PFSK-1 (cell line): ENCODE data around the gene HIVEP1.

Source experiments
- FOXP2 ChIP-seq: optimal IDR thresholded peaks from 2 replicates; pipeline ENCODE3; 2011; ENCODE audit warnings: borderline replicate concordance, control low read depth, inconsistent platforms; ENCODE audit not compliant: insufficient read depth; ENCODE audit errors: extremely low read length, extremely low read depth
- POLR2AphosphoS5 ChIP-seq: IDR thresholded peaks from 2 replicates; pipeline ENCODE4 v1.6.1; 2012; ENCODE audit warnings: low read depth, mild to moderate bottlenecking, control low read depth, low read length, moderate library complexity
- REST ChIP-seq, 2 experiments: IDR thresholded peaks; 2 replicates each; pipeline versions ENCODE4 v1.6.1 to v1.8.0; 2011 to 2012; ENCODE audit warnings: low read depth in 2 of 2, low read length in 2 of 2, control low read depth in 1 of 2, inconsistent platforms in 1 of 2, mild to moderate bottlenecking in 1 of 2, moderate library complexity in 1 of 2; ENCODE audit not compliant: insufficient read depth in 1 of 2
- SIN3A ChIP-seq: IDR thresholded peaks from 2 replicates; pipeline ENCODE4 v1.6.1; 2012; ENCODE audit warnings: mild to moderate bottlenecking, low read length, moderate library complexity, borderline replicate concordance; ENCODE audit not compliant: insufficient read depth
- TAF1 ChIP-seq: IDR thresholded peaks from 2 replicates; pipeline ENCODE4 v1.6.1; 2012; ENCODE audit warnings: low read length, control low read depth, borderline replicate concordance; ENCODE audit not compliant: insufficient read depth

Gene HIVEP1

GRCh38 chr6:12066297-12066696, 54.2 kb downstream of the HIVEP1 start:
- TF ChIP-seq REST (IDR thresholded peaks at IDR 0.05; ENCODE audit: insufficient read depth in 1 of 2, low read depth in 2 of 2, low read length in 2 of 2), result no peak
- TF ChIP-seq TAF1, result no peak
- TF ChIP-seq POLR2AphosphoS5, result no peak
- TF ChIP-seq FOXP2, result no peak
- TF ChIP-seq SIN3A, result no peak

GRCh38 chr6:12068899-12069557, 56.9 kb downstream of the HIVEP1 start:
- TF ChIP-seq REST (IDR thresholded peaks at IDR 0.05; ENCODE audit: insufficient read depth in 1 of 2, low read depth in 2 of 2, low read length in 2 of 2) (no peak), SIN3A (no peak), POLR2AphosphoS5 (no peak), TAF1 (no peak), FOXP2 (no peak)

- TF ChIP-seq REST (IDR thresholded peaks at IDR 0.05; ENCODE audit: insufficient read depth in 1 of 2, low read depth in 2 of 2, low read length in 2 of 2), result no peak
Measured at GRCh38 chr6:12069891-12070529, 57.9 kb downstream of the HIVEP1 start.

- TF ChIP-seq POLR2AphosphoS5 (no peak), REST (IDR thresholded peaks at IDR 0.05; ENCODE audit: insufficient read depth in 1 of 2, low read depth in 2 of 2, low read length in 2 of 2) (no peak), FOXP2 (no peak), SIN3A (no peak), TAF1 (no peak)
Measured at GRCh38 chr6:12071064-12071615, 59.0 kb downstream of the HIVEP1 start.
